ENCODE measurements around the gene ABCC5. TPM values are rescaled to one million over a fixed set of nuclear protein-coding genes. Genes with fewer than 3 reads are reported as not detected.
A peak's percentile ranks its signal among the peaks of the same experiment; 100 is the strongest.

The ABCC5 gene
- total and polyA plus RNA-seq, 2 experiments from 2014 or later, result 68.8 to 92.0 TPM

DNA sequence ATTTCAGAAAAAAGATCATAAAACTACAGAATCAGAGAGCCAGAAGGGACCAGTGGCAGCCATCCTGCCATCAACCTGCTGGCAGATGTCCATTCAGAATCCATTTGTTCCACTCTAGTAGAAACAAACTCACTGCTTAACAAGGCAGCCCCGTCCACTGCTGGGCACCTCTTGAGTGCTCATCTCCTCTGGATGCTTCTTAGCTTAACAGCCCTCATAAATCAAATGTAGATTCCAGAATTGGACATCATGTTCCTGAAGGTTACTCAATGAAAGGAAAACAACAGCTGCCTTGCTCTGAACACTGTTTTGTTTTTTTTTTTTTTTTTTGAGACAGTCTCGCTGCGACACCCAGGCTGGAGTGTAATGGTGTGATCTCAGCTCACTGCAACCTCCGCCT lies 37.3 kb downstream of the ABCC5 start:
- no peaks in the 10 kb centered on the region for H3K4me1 ChIP-seq (ENCODE audit: low read depth)
- no peak overlapping the region for H3K27ac ChIP-seq
- H3K36me3 ChIP-seq, result peaks cover 41% of the 10 kb centered on the region
- no peaks in the 10 kb centered on the region for H3K27me3 ChIP-seq
- no peak overlapping the region for H3K4me3 ChIP-seq
- H3K9me3 ChIP-seq (ENCODE audit: low read depth), result no peaks in the 10 kb centered on the region
- DNase-seq (ENCODE audit: low read depth in 1 of 2, low spot score in 1 of 2), result no peak
- no peak for TF ChIP-seq CTCF (IDR thresholded peaks at IDR 0.05; ENCODE audit: low read depth, low read length)

GRCh38 chr3:183975981-183976662 lies 41.6 kb downstream of the ABCC5 start:
- Histone ChIP-seq H3K27ac (no peak overlapping the region), H3K4me3 (no peak overlapping the region), H3K4me1 (ENCODE audit: low read depth) (no peaks in the 10 kb centered on the region), H3K36me3 (peaks cover 17% of the 10 kb centered on the region), H3K27me3 (no peaks in the 10 kb centered on the region), H3K9me3 (ENCODE audit: low read depth) (no peaks in the 10 kb centered on the region)
- DNase-seq (ENCODE audit: low read depth in 1 of 2, low spot score in 1 of 2), result peak in 1 of 2 donors; percentile 16
- TF ChIP-seq CTCF (IDR thresholded peaks at IDR 0.05; ENCODE audit: low read depth, low read length), result no peak

- no peaks in the 10 kb centered on the region for H3K9me3 ChIP-seq (ENCODE audit: low read depth)
- no peak overlapping the region for H3K27ac ChIP-seq
- peaks cover 36% of the 10 kb centered on the region for H3K36me3 ChIP-seq
- no peak for DNase-seq (ENCODE audit: low read depth in 1 of 2, low spot score in 1 of 2)
- TF ChIP-seq CTCF (IDR thresholded peaks at IDR 0.05; ENCODE audit: low read depth, low read length), result no peak
- no peaks in the 10 kb centered on the region for H3K27me3 ChIP-seq
- no peak overlapping the region for H3K4me3 ChIP-seq
- no peaks in the 10 kb centered on the region for H3K4me1 ChIP-seq (ENCODE audit: low read depth)
Measured at GRCh38 chr3:183968666-183969245, 48.9 kb downstream of the ABCC5 start.

DNA sequence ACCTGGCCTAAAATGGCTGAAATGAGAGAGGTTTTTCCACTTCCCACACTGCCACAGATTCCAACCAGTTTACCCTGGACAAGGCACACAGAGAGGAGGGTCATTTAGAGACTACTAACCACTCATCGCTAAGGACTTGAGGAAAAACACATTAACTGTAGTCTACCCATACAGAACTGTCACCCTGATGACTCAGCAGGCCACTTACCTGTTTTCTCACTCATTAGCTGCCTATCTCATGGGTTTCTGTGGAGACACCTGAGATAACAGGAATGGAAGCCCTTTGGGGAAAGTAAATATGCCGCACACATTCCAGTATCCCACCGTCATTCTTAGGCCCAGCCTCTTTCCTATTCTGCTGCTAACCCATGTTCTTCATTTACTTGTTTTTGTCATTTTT lies 50.0 kb downstream of the ABCC5 start:
- no peak overlapping the region for H3K27ac ChIP-seq
- H3K4me1 ChIP-seq (ENCODE audit: low read depth), result no peaks in the 10 kb centered on the region
- DNase-seq (ENCODE audit: low read depth in 1 of 2, low spot score in 1 of 2), result no peak
- no peaks in the 10 kb centered on the region for H3K9me3 ChIP-seq (ENCODE audit: low read depth)
- TF ChIP-seq CTCF (IDR thresholded peaks at IDR 0.05; ENCODE audit: low read depth, low read length), result no peak
- H3K27me3 ChIP-seq, result no peaks in the 10 kb centered on the region
- H3K4me3 ChIP-seq, result no peak overlapping the region
- H3K36me3 ChIP-seq, result peaks cover 43% of the 10 kb centered on the region

GRCh38 chr3:183966361-183966791 lies 51.3 kb downstream of the ABCC5 start:
- Histone ChIP-seq H3K4me1 (ENCODE audit: low read depth) (no peaks in the 10 kb centered on the region), H3K27me3 (no peaks in the 10 kb centered on the region), H3K27ac (no peak overlapping the region), H3K36me3 (peaks cover 43% of the 10 kb centered on the region), H3K4me3 (no peak overlapping the region), H3K9me3 (ENCODE audit: low read depth) (no peaks in the 10 kb centered on the region)
- no peak for DNase-seq (ENCODE audit: low read depth in 1 of 2, low spot score in 1 of 2)
- no peak for TF ChIP-seq CTCF (IDR thresholded peaks at IDR 0.05; ENCODE audit: low read depth, low read length)

Data from cardiac muscle cell (in vitro differentiated cells and primary cell).